Spleen (tissue), 11 donors: ENCODE results near the gene CAPN10. TPM values are rescaled to one million over a fixed set of nuclear protein-coding genes. Genes with fewer than 3 reads are reported as not detected.
A peak's percentile ranks its signal among the peaks of the same experiment; 100 is the strongest.

Source experiments
- DNase-seq: peaks from one replicate; pipeline ENCODE4 v3.0.0-alpha.2; 2020
- H3K27ac ChIP-seq, 8 donors: fragments of 200-600 bp; sonication (generic) in 7 of 8; 1 replicate in 4 of 8; 2 replicates in 4 of 8; pipeline versions ENCODE4 v1.5.0 to v1.8.0; 2016 to 2021; ENCODE audit warnings: inconsistent platforms in 4 of 8, mild to moderate bottlenecking in 4 of 8, moderate library complexity in 1 of 8
- H3K27me3 ChIP-seq, 7 donors: fragments of 200-600 bp; sonication (generic) in 6 of 7; replicated peaks in 1 of 7; 1 replicate in 4 of 7; 2 replicates in 3 of 7; pipeline versions ENCODE4 v1.5.0 to v1.8.0; 2016 to 2021; ENCODE audit warnings: inconsistent platforms in 3 of 7, mild to moderate bottlenecking in 1 of 7
- H3K36me3 ChIP-seq, 6 donors: fragments of 200-600 bp; sonication (generic) in 5 of 6; 1 replicate in 4 of 6; 2 replicates in 2 of 6; pipeline versions ENCODE4 v1.5.0 to v1.8.0; 2016 to 2021; ENCODE audit warnings: inconsistent platforms in 2 of 6
- H3K4me1 ChIP-seq, 6 donors: fragments of 200-600 bp; sonication (generic) in 5 of 6; 1 replicate in 3 of 6; 2 replicates in 3 of 6; pipeline versions ENCODE4 v1.5.0 to v1.8.0; 2016 to 2021; ENCODE audit warnings: inconsistent platforms in 3 of 6
- H3K4me3 ChIP-seq, 8 donors: fragments of 200-600 bp; sonication (generic) in 7 of 8; 1 replicate in 4 of 8; 2 replicates in 4 of 8; pipeline versions ENCODE4 v1.5.0 to v1.8.0; 2016 to 2021; ENCODE audit warnings: inconsistent platforms in 4 of 8, mild to moderate bottlenecking in 4 of 8, moderate library complexity in 2 of 8
- H3K9me3 ChIP-seq, 8 donors: fragments of 200-600 bp; sonication (generic) in 7 of 8; 1 replicate in 4 of 8; 2 replicates in 4 of 8; pipeline versions ENCODE4 v1.5.0 to v1.8.0; 2016 to 2021; ENCODE audit warnings: inconsistent platforms in 4 of 8
- POLR2A ChIP-seq, 3 donors: fragments of 450-650 bp; IDR thresholded peaks; one replicate each; pipeline ENCODE4 v1.5.1; 2017; ENCODE audit warnings: antibody characterized with exemption in 3 of 3, mild to moderate bottlenecking in 1 of 3
- POLR2AphosphoS5 ChIP-seq, 3 donors: sonication (generic); formaldehyde crosslinking; IDR thresholded peaks; one replicate each; pipeline ENCODE4 v1.5.1; 2017; ENCODE audit warnings: antibody characterized with exemption in 3 of 3
- WGBS, 5 donors: extraction: QIAGEN DNeasy Blood & Tissue Kit in 3 of 5; methylation state at CpG; one replicate each; pipeline versions ENCODE4 v1.1.5 to v1.1.7; 2013 to 2018; 5-methylcytosine and 5-hydroxymethylcytosine counted together
- intact Hi-C: fragments of 100-400 bp; cut with DNase I; formaldehyde crosslinking; loops from one replicate; pipeline ENCODE4 v1.15.0; 2023; ENCODE audit warnings: low total_unique reads
- polyA plus RNA-seq, 3 donors: library from polyadenylated mRNA; stranded (reverse); fragments of 200-250 nt; gene quantifications; one replicate each; pipeline ENCODE4 v1.2.1, GENCODE V29; 2013
- total RNA-seq, 7 donors: library from RNA; depleted of rRNA in 3 of 7; stranded (reverse); fragments of >200 nt in 3 of 7; fragmentation: NEBNext Ultra II Directional in 4 of 7; extraction: Animal tissue kit (Norgen Biotek cat#: 25700) in 4 of 7; gene quantifications; one replicate each; pipeline versions ENCODE4 v1.1.0 to v1.2.1, GENCODE V29; 2016 to 2021
- TF ChIP-seq, protein P1 (sequence below), 11 experiments: fragments of 200-600 bp in 7 of 11; fragments of 450-650 bp in 4 of 11; sonication (generic) in 4 of 11; IDR thresholded peaks in 8 of 11; conservative IDR thresholded peaks in 3 of 11; 1 replicate in 7 of 11; 2 replicates in 4 of 11; pipeline versions ENCODE4 v1.4.0 to v1.8.0; 2016 to 2021; ENCODE audit warnings: antibody characterized with exemption in 11 of 11, inconsistent platforms in 4 of 11, mild to moderate bottlenecking in 1 of 11
- donor health status: healthy with polysubstance abuse.
- donor health status: DM: no; HTN: no; CAD: no; lungs with moderate emphysema.
- donor health status: DM: no; HTN: no; CAD: no.
- donor health status: Bipolar disorder and iron deficiency.
- donor health status: healthy.
- donor health status: DM: no; HTN: no; CAD: no.
- donor health status: DM: yes; HTN: yes; CAD: no.

Gene CAPN10
- total and polyA plus RNA-seq, 10 donors = 34.7 to 83.1 (median 60.5) TPM

DNA sequence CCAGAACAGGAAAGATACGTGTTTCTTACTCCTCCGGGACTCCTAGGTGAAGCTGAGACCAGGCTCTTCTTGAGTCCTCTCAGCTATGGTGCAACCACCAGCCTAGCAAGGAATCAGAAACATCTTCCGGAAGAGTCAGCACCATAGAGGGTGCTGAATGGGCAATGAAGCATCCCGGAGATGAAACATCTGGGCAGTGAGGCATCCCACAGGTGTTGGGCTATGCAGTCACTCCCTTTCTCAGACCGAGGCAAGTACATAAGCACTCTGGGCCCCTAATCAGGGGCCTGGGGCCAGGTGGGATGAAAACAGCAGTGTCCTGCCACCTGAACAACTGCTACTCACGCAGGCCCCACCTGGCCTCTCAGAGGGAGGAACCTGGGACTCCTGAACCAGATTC, 1.4 kb upstream of the CAPN10 start:
- 58 to 84% (median 72%) methylated on average over 6 of the region's 6 CpGs for WGBS, 5 donors

DNA sequence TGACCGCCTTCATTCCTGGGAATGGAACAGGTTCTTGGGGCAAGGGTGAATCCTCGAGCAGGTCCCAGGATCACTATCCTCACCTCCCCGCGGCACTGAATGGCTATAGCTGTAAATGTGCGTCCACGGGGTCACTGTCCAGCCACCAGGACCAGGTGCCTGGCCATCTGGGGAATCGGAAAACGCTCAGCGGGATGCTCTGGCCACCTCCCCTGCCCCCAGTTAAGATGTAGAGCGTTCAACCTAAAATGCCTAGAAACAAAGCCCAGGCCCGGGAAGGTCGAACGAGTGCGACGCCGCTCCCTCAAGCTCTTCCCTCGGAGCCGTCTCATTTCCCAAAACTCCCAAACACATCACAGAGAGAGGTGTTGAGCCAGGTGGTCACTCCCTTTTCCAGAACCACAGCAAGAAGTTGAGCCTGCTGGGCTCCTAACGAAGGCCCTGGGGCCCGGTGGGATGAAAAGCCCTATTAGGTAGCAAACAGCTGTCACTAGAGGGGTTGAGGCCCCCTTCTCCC, 795 bp upstream of the CAPN10 start:
- H3K27ac ChIP-seq = peak overlapping the region; percentile 94 to 98 (median 97)
- no peaks in the 10 kb centered on the region for H3K27me3 ChIP-seq
- peak; percentile 83 for DNase-seq
- H3K4me1 ChIP-seq = peaks cover 28 to 83% (median 55%) of the 10 kb centered on the region in 6 donors
- H3K36me3 ChIP-seq = peaks cover 0 to 23% (median 15%) of the 10 kb centered on the region in 6 donors
- TF ChIP-seq POLR2AphosphoS5 (IDR thresholded peaks at IDR 0.05) (no peak), POLR2A (IDR thresholded peaks at IDR 0.05) (no peak)
- TF ChIP-seq, protein P1, sequence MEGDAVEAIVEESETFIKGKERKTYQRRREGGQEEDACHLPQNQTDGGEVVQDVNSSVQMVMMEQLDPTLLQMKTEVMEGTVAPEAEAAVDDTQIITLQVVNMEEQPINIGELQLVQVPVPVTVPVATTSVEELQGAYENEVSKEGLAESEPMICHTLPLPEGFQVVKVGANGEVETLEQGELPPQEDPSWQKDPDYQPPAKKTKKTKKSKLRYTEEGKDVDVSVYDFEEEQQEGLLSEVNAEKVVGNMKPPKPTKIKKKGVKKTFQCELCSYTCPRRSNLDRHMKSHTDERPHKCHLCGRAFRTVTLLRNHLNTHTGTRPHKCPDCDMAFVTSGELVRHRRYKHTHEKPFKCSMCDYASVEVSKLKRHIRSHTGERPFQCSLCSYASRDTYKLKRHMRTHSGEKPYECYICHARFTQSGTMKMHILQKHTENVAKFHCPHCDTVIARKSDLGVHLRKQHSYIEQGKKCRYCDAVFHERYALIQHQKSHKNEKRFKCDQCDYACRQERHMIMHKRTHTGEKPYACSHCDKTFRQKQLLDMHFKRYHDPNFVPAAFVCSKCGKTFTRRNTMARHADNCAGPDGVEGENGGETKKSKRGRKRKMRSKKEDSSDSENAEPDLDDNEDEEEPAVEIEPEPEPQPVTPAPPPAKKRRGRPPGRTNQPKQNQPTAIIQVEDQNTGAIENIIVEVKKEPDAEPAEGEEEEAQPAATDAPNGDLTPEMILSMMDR (IDR thresholded peaks at IDR 0.05 in 8 of 11, conservative IDR thresholded peaks at IDR 0.05 in 3 of 11) = no peak
- H3K4me3 ChIP-seq = peak overlapping the region; percentile 89 to 100 (median 96)
- intact Hi-C loops = no loop called here
- peaks cover 0 to 8% (median 6%) of the 10 kb centered on the region in 8 donors for H3K9me3 ChIP-seq
- 5 to 15% (median 7%) methylated on average over 15 to 20 of the region's 20 CpGs for WGBS, 5 donors

More for the DNA sequence above, 1.4 kb upstream of the CAPN10 start:
- peak; percentile 79 for DNase-seq
- Histone ChIP-seq H3K4me3 (peak overlapping the region; percentile 89 to 100 (median 96)), H3K27ac (peak overlapping the region in 7 of 8 donors; percentile 94 to 98 (median 97)), H3K4me1 (peaks cover 28 to 83% (median 56%) of the 10 kb centered on the region in 6 donors), H3K27me3 (no peaks in the 10 kb centered on the region), H3K9me3 (peaks cover 0 to 8% (median 6%) of the 10 kb centered on the region in 8 donors), H3K36me3 (peaks cover 0 to 17% (median 9%) of the 10 kb centered on the region in 6 donors)
- intact Hi-C loops = no loop called here
- no peak for TF ChIP-seq POLR2A (IDR thresholded peaks at IDR 0.05)
- TF ChIP-seq POLR2AphosphoS5 (IDR thresholded peaks at IDR 0.05) = peak in 1 of 3 donors; percentile 6

DNA sequence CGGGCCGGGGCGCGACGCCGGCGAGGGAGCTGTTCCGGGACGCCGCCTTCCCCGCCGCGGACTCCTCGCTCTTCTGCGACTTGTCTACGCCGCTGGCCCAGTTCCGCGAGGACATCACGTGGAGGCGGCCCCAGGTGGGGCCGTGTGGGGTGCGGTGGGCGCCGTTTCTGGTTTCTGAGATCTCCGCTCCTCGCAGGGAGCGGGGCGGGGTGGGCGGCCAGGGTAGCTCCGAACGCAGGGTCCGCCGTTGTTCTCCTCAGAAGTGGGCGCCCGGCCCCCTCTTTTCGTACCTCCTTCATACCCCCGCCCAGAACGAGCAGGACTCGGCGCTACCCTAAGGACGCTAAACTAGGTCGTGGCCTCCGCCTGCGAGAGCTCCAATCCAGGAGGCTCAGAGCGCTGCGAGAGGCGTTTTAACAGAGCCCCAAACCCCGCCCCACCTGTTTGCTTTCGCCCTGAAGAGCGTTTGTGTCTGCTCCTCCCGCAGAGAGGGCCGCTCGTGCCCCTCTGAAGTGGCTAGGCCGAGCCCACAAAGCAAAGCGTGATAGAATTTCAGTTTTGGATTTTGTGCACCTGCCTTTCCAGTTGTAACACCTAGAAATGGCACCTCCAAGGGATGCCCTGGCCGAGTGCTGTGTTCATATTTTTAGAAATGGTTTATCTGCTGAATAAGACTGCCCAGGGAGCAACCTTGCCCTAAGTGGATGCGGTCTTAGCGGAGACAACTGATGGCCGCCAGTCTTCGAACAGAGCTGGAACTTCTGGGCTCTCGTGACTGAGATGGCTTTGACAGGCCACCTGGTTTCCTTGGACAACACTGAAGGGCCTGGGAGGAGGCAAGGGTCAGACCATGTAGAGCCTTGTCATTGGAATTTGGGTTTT, 626 bp downstream of the CAPN10 start:
- TF ChIP-seq POLR2A (IDR thresholded peaks at IDR 0.05) (no peak), POLR2AphosphoS5 (IDR thresholded peaks at IDR 0.05) (no peak)
- TF ChIP-seq, protein P1 (IDR thresholded peaks at IDR 0.05 in 8 of 11, conservative IDR thresholded peaks at IDR 0.05 in 3 of 11) = no peak

DNA sequence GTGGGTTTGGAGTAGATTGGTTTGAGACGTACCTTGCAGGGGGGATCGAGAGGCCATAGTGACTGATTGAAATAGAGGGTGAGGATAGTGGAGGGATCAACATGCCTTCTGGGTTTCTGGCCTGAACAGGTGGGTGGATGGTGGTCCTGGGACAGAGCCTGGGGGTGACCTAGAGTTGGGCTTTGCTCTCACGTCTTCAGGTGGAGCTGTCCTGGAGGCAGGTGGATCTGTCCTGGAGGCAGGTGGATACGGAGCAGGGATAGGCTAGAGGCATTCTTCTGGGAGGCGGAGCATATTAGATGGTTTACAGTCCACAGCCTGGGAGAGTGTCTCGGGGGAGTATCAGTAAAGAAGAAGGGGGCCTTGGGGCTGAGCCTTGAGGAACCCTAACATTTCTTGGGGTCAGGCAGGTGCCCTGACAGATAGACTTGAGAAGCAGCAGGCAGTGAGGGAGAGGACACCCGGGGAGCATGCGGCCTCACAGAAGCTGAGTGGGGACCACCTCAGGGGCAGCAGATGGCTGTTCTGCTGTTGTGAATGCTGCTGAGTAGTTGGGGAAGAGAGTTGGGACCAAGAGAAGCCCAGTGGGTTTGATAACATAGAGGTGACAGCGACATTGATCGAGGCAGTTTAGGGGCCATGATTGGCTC, 1.6 kb downstream of the CAPN10 start:
- peaks cover 0 to 41% (median 36%) of the 10 kb centered on the region in 6 donors for H3K36me3 ChIP-seq
- intact Hi-C loops = no loop called here
- WGBS, 5 donors = 79 to 89% (median 88%) methylated on average over 10 of the region's 10 CpGs
- DNase-seq = peak; percentile 42
- H3K4me1 ChIP-seq = peaks cover 28 to 76% (median 56%) of the 10 kb centered on the region in 6 donors
- TF ChIP-seq POLR2A (IDR thresholded peaks at IDR 0.05) (no peak), POLR2AphosphoS5 (IDR thresholded peaks at IDR 0.05) (no peak)
- TF ChIP-seq, protein P1 (IDR thresholded peaks at IDR 0.05 in 8 of 11, conservative IDR thresholded peaks at IDR 0.05 in 3 of 11) = no peak
- no peaks in the 10 kb centered on the region for H3K27me3 ChIP-seq
- peak overlapping the region in 6 of 8 donors; percentile 26 to 98 (median 80) for H3K27ac ChIP-seq
- no peaks in the 10 kb centered on the region for H3K9me3 ChIP-seq
- H3K4me3 ChIP-seq = peak overlapping the region in 6 of 8 donors; percentile 2 to 100 (median 96)

More for the DNA sequence above, 626 bp downstream of the CAPN10 start:
- peak overlapping the region; percentile 94 to 98 (median 97) for H3K27ac ChIP-seq
- 4 to 39% (median 7%) methylated on average over 8 to 62 of the region's 62 CpGs for WGBS, 5 donors
- peaks cover 0 to 31% (median 27%) of the 10 kb centered on the region in 6 donors for H3K36me3 ChIP-seq
- no peaks in the 10 kb centered on the region for H3K9me3 ChIP-seq
- peak; percentile 64 for DNase-seq
- intact Hi-C loops = no loop called here
- peaks cover 28 to 86% (median 58%) of the 10 kb centered on the region in 6 donors for H3K4me1 ChIP-seq
- no peaks in the 10 kb centered on the region for H3K27me3 ChIP-seq
- H3K4me3 ChIP-seq = peak overlapping the region; percentile 89 to 100 (median 96)
